Measurements from ENCODE around the gene CD2. TPM values are rescaled to one million over a fixed set of nuclear protein-coding genes. Genes with fewer than 3 reads are reported as not detected.
A peak's percentile ranks its signal among the peaks of the same experiment; 100 is the strongest.

Gene CD2
- total and polyA plus RNA-seq, 2 of the 8 experiments (the other 6 are each of a cell fraction or from before 2014, with no cell fraction given): not detected

- Histone ChIP-seq H3K79me2 (ENCODE audit: control insufficient read depth in 1 of 2, insufficient read depth in 2 of 2, low read length in 2 of 2) (no peaks in the 10 kb centered on the region), H3K9ac (replicated peaks in 1 of 4; ENCODE audit: extremely low read depth in 1 of 4, low read depth in 3 of 4, low read length in 3 of 4) (no peak overlapping the region), H3K4me3 (ENCODE audit: extremely low read depth in 1 of 4, insufficient read depth in 2 of 4, low read depth in 3 of 4, low read length in 4 of 4) (no peak overlapping the region), H3K27me3 (replicated peaks in 1 of 4; ENCODE audit: control insufficient read depth in 3 of 4, extremely low read depth in 1 of 4, insufficient read depth in 3 of 4, low read length in 3 of 4) (no peaks in the 10 kb centered on the region), H3K56ac (replicated peaks; ENCODE audit: insufficient read length, low read depth, low read length) (no peak overlapping the region), H4K91ac (replicated peaks; ENCODE audit: insufficient read length, low read length) (no peak overlapping the region), H2AFZ (ENCODE audit: low read length) (no peak overlapping the region; the same call in 1 of the 2 replicates), H4K8ac (ENCODE audit: extremely low read depth, insufficient read depth, low read length) (peak overlapping the region; percentile 62; the same call in 1 of the 2 replicates), H4K5ac (ENCODE audit: insufficient read length, low read depth, low read length) (no peak overlapping the region), H2BK15ac (ENCODE audit: low read length) (no peak overlapping the region), H3K79me1 (ENCODE audit: low read depth, low read length) (no peaks in the 10 kb centered on the region), H3K18ac (ENCODE audit: extremely low read depth, low read length) (no peak overlapping the region), H3K23ac (ENCODE audit: insufficient read length) (no peak overlapping the region), H2BK120ac (replicated peaks; ENCODE audit: low read depth, low read length) (no peak overlapping the region), H2AK5ac (ENCODE audit: low read depth, low read length) (no peak overlapping the region), H3K4ac (replicated peaks; ENCODE audit: insufficient read length, low read depth, low read length) (no peak overlapping the region), H3K23me2 (ENCODE audit: low read depth, low read length) (no peaks in the 10 kb centered on the region), H3K4me2 (ENCODE audit: insufficient read depth in 1 of 2, low read depth in 2 of 2, low read length in 2 of 2) (no peak overlapping the region), H2BK20ac (ENCODE audit: low read length) (no peak overlapping the region), H2BK5ac (ENCODE audit: low read depth, low read length) (no peak overlapping the region), H3K36me3 (ENCODE audit: control insufficient read depth in 2 of 4, insufficient read depth in 4 of 4, low read length in 3 of 4) (no peaks in the 10 kb centered on the region), H3K27ac (ENCODE audit: low read depth, low read length) (no peak overlapping the region), H3K14ac (ENCODE audit: insufficient read length) (no peak overlapping the region), H3K4me1 (replicated peaks in 1 of 4; ENCODE audit: control insufficient read depth in 3 of 4, insufficient read depth in 4 of 4, low read length in 3 of 4) (peaks cover 4 to 18% (median 8%) of the 10 kb centered on the region in 4 experiments), H4K20me1 (replicated peaks in 1 of 2; ENCODE audit: control insufficient read depth in 1 of 2, insufficient read depth in 2 of 2, low read length in 2 of 2) (no peaks in the 10 kb centered on the region), H2BK12ac (ENCODE audit: low read depth, low read length) (no peak overlapping the region; the same call in 1 of the 2 replicates), H3K9me3 (ENCODE audit: insufficient read depth in 2 of 2, low read depth in 1 of 2, low read length in 1 of 2) (peaks cover 0 to 7% of the 10 kb centered on the region in 2 experiments; a peak in 1 of 4 replicates)
- DNase-seq (ENCODE audit: low read depth in 1 of 2, low spot score in 2 of 2): no peak
- WGBS, 2 experiments (ENCODE audit: extremely low coverage in 1 of 2, insufficient coverage in 1 of 2, insufficient read length in 1 of 2, insufficient replicate concordance in 2 of 2, low coverage in 1 of 2, low lambda C conversion rate in 2 of 2, missing lambda C conversion rate in 1 of 2): 91% methylated on average over 6 of the region's 6 CpGs; no CpG with 5 or more reads in 1 of the 2 experiments
- POLR2A ChIA-PET (ENCODE audit: partially characterized antibody): no interaction called here
- no peak for FAIRE-seq
- CTCF ChIA-PET (ENCODE audit: partially characterized antibody): interaction anchor here (0.9 to 2.5 kb wide), 6 partner anchors 15 to 36 kb away, joined by 3 to 10 read pairs (median 4); no protein-coding TSS in a partner anchor
- TF ChIP-seq ZNF274 (IDR thresholded peaks at IDR 0.05; ENCODE audit: borderline replicate concordance, extremely low read depth, low read length) (no peak), JUND (IDR thresholded peaks at IDR 0.05; ENCODE audit: low read length) (no peak), TAF7 (optimal IDR thresholded peaks at IDR 0.05; ENCODE audit: borderline replicate concordance, low read depth, low read length) (no peak), E2F6 (IDR thresholded peaks at IDR 0.05) (no peak), ATF3 (IDR thresholded peaks at IDR 0.05; ENCODE audit: insufficient read depth, low read depth, low read length) (no peak)
Measured at GRCh38 chr1:116708255-116708900, 45.9 kb upstream of the CD2 start.

Measured in H1 (cell line).